Fibroblast of mammary gland (primary cell): ENCODE results near the gene DDX23.

Experiments
- DNase-seq: peaks from one replicate; pipeline ENCODE4 v3.0.0-alpha.2; 2010; ENCODE audit warnings: low read depth
- H3K4me3 ChIP-seq: 2 replicates; pipeline ENCODE4 v1.5.1; 2011; ENCODE audit warnings: low read depth, mild to moderate bottlenecking, low read length, moderate library complexity; ENCODE audit not compliant: control insufficient read depth
- TF ChIP-seq, protein P1 (sequence below): conservative IDR thresholded peaks from 2 replicates; pipeline ENCODE4 v1.5.1; 2011; ENCODE audit warnings: low read depth, low read length, inconsistent platforms; ENCODE audit not compliant: control insufficient read depth, insufficient read depth

Gene DDX23

DNA sequence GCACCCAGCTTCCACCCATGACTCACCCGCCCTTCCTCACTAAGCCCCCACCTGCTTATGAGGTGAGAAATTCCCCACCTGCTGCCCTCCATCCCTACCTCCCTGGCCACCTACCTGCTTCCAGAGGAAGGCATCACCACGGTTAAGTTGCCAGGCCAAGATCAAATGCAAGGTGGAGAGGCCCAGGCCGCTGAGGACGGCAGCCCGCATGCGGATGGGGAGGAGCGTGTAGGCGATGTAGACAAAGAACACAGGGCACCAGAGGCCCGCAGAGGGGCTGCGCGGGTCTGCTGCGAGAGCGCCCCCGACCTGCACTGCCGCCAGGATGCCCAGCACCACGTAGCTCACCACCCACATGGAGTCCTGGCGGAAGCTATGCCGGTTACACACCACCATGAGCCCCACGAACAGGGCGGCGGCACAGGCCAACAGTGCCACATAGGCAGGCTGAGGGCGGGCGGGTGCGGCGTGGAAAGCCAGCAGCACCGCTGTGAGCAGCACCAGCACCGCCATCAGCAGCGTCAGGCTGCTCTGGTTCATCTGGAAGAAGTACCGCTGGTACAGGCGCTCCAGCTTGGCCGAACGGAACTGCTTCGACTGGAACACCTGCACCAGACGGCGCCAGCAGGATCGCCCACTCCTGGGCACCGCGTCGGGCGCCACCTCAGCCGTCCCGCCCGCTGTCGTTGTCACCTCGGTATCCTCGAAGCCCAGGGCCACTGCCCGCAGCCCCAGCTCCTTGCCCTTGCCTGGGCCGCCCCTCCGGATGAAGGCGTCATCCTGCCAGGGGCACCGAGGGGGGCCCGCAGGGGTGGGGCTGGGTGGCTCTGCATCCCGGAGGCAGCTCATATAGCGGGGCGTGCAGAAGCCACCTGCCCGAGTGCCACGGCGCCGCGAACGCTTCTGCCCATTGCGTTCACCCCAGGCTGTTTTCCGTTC lies 69.2 kb downstream of the DDX23 start:
- DNase-seq = no peak
- TF ChIP-seq, protein P1, sequence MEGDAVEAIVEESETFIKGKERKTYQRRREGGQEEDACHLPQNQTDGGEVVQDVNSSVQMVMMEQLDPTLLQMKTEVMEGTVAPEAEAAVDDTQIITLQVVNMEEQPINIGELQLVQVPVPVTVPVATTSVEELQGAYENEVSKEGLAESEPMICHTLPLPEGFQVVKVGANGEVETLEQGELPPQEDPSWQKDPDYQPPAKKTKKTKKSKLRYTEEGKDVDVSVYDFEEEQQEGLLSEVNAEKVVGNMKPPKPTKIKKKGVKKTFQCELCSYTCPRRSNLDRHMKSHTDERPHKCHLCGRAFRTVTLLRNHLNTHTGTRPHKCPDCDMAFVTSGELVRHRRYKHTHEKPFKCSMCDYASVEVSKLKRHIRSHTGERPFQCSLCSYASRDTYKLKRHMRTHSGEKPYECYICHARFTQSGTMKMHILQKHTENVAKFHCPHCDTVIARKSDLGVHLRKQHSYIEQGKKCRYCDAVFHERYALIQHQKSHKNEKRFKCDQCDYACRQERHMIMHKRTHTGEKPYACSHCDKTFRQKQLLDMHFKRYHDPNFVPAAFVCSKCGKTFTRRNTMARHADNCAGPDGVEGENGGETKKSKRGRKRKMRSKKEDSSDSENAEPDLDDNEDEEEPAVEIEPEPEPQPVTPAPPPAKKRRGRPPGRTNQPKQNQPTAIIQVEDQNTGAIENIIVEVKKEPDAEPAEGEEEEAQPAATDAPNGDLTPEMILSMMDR = no peak
- H3K4me3 ChIP-seq = no peak overlapping the region

DNA sequence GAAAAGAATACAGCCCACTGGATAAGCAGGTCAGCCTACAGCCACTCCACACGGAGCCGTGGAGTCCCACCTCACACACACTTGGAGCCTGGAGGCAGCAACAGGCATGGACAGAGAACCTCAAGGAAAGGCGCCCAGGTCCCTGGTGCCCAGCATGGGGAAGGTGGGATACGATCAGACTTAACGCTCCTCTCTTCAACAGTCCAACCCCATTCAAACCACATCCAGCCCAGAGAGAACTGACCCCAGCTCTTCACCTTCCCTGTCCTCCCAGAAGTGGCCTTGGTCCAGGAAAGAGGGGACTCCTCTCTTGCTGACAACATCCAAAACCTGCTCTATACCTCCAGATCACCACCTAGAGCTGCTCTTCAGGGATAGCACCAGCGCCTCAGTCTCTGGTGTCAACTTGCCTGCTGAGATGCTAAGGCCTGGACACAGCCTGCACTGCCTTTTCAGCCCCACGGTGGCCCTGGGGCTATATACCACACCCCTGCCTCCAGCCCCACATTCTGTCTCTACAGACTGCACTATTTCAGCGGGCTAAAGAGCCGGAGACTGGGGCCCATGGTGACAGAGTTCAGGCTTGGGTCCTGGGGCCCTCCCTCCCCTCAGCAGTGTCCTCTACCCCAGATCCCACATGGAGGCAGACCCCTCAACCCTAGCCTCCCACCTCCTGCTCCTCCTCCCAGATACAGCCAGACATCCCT lies 70.1 kb downstream of the DDX23 start:
- TF ChIP-seq, protein P1 = no peak
- no peak overlapping the region for H3K4me3 ChIP-seq
- no peak for DNase-seq

DNA sequence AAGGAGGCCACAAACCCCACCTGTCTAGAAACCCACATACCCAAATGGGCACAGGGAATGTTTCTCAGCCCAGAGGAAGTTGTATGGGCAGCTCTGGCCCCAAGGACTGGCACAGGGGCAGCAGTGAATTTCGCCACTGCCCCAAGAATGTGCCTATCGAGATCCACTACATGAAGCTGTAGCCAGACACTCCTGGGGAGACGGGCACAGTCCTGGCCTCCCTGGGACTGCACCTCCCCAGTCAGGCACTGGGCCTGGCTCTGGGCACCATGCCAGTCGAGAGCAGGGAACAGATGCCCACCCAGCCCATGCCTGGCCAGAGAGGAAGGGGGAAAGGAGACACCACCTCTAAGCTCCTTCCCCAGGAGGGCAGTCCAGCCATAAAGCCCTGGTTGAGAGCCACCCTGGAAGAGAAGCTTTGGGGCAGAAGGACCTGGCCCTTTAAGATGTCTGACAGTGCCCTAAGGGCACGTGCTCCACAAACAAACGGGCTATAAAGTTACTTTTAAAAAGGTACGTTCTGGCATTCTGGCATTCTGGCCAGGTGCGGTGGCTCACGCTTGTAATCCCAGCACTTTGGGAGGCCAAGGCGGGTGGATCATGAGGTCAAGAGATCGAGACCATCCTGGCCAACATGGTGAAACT lies 71.5 kb downstream of the DDX23 start:
- TF ChIP-seq, protein P1 = no peak
- DNase-seq = no peak
- no peak overlapping the region for H3K4me3 ChIP-seq

DNA sequence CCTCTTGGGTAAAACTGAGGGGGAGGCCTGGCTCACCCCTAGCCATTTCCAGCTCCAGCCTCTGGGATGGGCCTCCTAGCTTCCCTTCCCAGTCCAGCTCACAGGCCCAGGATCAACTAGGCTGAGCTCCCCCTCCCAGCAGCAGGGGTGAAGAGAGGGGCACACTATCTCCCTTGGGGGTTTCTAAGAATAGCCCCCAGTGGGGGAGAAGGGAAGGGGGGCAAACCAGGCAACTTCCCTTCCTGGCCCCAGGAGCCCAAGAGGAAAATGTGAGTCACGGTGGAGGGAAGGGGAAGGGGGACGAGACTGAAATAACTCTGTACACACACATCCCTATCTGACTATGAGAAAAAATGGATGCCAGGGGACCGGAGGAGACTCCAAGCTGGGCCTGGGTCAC lies 72.1 kb downstream of the DDX23 start:
- peak; percentile 77 for DNase-seq
- H3K4me3 ChIP-seq = no peak overlapping the region
- TF ChIP-seq, protein P1 = no peak
